ENCODE data around the gene MALT1. TPM values are rescaled to one million over a fixed set of nuclear protein-coding genes. Genes with fewer than 3 reads are reported as not detected.
A peak's percentile ranks its signal among the peaks of the same experiment; 100 is the strongest.

Gene MALT1
- total RNA-seq, 1 experiment from 2014 or later: 24.2 TPM

GRCh38 chr18:58632552-58632951 is 38.7 kb upstream of the MALT1 start:
- no TSS peak for BruUV-seq (replicated peaks)

GRCh38 chr18:58633874-58634273 is 37.4 kb upstream of the MALT1 start:
- POLR2A ChIA-PET (ENCODE audit: unreplicated experiment): no interaction called here
- BruUV-seq (replicated peaks): no TSS peak
- Histone ChIP-seq H3K9me2 (replicated peaks; ENCODE audit: low read length) (no peaks in the 10 kb centered on the region), H3K79me2 (ENCODE audit: low read length) (no peaks in the 10 kb centered on the region), H3K4me3 (ENCODE audit: low read length) (no peak overlapping the region), H3K9me3 (ENCODE audit: low read length) (no peaks in the 10 kb centered on the region), H3K4me1 (ENCODE audit: insufficient read depth, low read length) (peaks cover 13% of the 10 kb centered on the region), H4K20me1 (ENCODE audit: low read length) (no peaks in the 10 kb centered on the region), H3K27ac (ENCODE audit: low read length) (no peak overlapping the region), H2AFZ (ENCODE audit: low read length) (no peak overlapping the region), H3K4me2 (ENCODE audit: low read length) (no peak overlapping the region), H3K27me3 (ENCODE audit: low read length) (no peaks in the 10 kb centered on the region), H3F3A (ENCODE audit: low read length, unreplicated experiment) (no peaks in the 10 kb centered on the region), H3K9ac (ENCODE audit: low read length) (no peak overlapping the region), H3K36me3 (ENCODE audit: low read depth, low read length) (no peaks in the 10 kb centered on the region)
- DNase-seq: no peak
- CTCF ChIA-PET: no interaction called here
- ATAC-seq: no peak
- intact Hi-C loops (cut with micrococcal nuclease): no loop called here
- no peak for TF ChIP-seq EZH2phosphoT487 (IDR thresholded peaks at IDR 0.05; ENCODE audit: borderline replicate concordance, low read length)

More at GRCh38 chr18:58632552-58632951, 38.7 kb upstream of the MALT1 start:
- intact Hi-C loops (cut with micrococcal nuclease): no loop called here
- Histone ChIP-seq H3K27ac (ENCODE audit: low read length) (no peak overlapping the region), H4K20me1 (ENCODE audit: low read length) (no peaks in the 10 kb centered on the region), H3K9me2 (replicated peaks; ENCODE audit: low read length) (no peaks in the 10 kb centered on the region), H3K79me2 (ENCODE audit: low read length) (no peaks in the 10 kb centered on the region), H3K27me3 (ENCODE audit: low read length) (no peaks in the 10 kb centered on the region), H3F3A (ENCODE audit: low read length, unreplicated experiment) (no peaks in the 10 kb centered on the region), H3K4me3 (ENCODE audit: low read length) (no peak overlapping the region), H3K36me3 (ENCODE audit: low read depth, low read length) (no peaks in the 10 kb centered on the region), H3K9me3 (ENCODE audit: low read length) (no peaks in the 10 kb centered on the region), H3K4me2 (ENCODE audit: low read length) (no peak overlapping the region), H2AFZ (ENCODE audit: low read length) (no peak overlapping the region), H3K4me1 (ENCODE audit: insufficient read depth, low read length) (peaks cover 12% of the 10 kb centered on the region), H3K9ac (ENCODE audit: low read length) (no peak overlapping the region)
- TF ChIP-seq, protein P1, sequence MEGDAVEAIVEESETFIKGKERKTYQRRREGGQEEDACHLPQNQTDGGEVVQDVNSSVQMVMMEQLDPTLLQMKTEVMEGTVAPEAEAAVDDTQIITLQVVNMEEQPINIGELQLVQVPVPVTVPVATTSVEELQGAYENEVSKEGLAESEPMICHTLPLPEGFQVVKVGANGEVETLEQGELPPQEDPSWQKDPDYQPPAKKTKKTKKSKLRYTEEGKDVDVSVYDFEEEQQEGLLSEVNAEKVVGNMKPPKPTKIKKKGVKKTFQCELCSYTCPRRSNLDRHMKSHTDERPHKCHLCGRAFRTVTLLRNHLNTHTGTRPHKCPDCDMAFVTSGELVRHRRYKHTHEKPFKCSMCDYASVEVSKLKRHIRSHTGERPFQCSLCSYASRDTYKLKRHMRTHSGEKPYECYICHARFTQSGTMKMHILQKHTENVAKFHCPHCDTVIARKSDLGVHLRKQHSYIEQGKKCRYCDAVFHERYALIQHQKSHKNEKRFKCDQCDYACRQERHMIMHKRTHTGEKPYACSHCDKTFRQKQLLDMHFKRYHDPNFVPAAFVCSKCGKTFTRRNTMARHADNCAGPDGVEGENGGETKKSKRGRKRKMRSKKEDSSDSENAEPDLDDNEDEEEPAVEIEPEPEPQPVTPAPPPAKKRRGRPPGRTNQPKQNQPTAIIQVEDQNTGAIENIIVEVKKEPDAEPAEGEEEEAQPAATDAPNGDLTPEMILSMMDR (conservative IDR thresholded peaks at IDR 0.05; ENCODE audit: low read depth, low read length): no peak
- TF ChIP-seq EZH2phosphoT487 (IDR thresholded peaks at IDR 0.05; ENCODE audit: borderline replicate concordance, low read length): no peak
- TF ChIP-seq EZH2 (IDR thresholded peaks at IDR 0.05; ENCODE audit: low read length, unreplicated experiment): no peak
- POLR2A ChIA-PET (ENCODE audit: unreplicated experiment): no interaction called here
- DNase-seq (no peak), ATAC-seq (no peak)
- CTCF ChIA-PET: no interaction called here

DNA sequence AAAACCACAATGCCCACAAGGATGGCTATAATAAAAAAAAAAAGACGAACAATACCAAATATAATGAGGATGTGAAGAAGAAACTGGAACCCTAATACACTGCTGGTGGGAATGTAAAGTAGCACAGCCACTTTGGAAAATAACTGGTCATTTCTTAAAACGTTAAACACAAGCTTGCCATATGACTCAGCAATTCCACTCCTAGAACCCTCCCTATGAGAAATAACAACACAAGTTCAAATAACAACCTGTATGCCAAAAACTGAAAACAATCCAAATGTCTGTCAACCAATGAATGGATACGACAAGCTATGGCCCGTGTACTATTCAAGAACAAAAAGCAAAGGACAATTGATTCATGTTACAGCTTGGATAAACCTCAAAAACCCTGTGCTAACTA is 35.4 kb upstream of the MALT1 start:
- H3K4me1 ChIP-seq (ENCODE audit: insufficient read depth, low read length): peaks cover 33% of the 10 kb centered on the region
- CTCF ChIA-PET: interaction anchor here (0.6 to 0.9 kb wide), 3 partner anchors 35 to 229 kb away, joined by 3 to 4 read pairs (median 3); partner anchors contain the start of genes MALT1 and ZNF532
- TF ChIP-seq, protein P1 (conservative IDR thresholded peaks at IDR 0.05; ENCODE audit: low read depth, low read length): no peak
- no peak for TF ChIP-seq EZH2phosphoT487 (IDR thresholded peaks at IDR 0.05; ENCODE audit: borderline replicate concordance, low read length)
- no peak for TF ChIP-seq EZH2 (IDR thresholded peaks at IDR 0.05; ENCODE audit: low read length, unreplicated experiment)

More for the DNA sequence above, 35.4 kb upstream of the MALT1 start:
- peak overlapping the region; percentile 40 for H2AFZ ChIP-seq (ENCODE audit: low read length)
- H3K27me3 ChIP-seq (ENCODE audit: low read length): no peaks in the 10 kb centered on the region
- H3K9ac ChIP-seq (ENCODE audit: low read length): no peak overlapping the region
- H4K20me1 ChIP-seq (ENCODE audit: low read length): no peaks in the 10 kb centered on the region
- peak; percentile 15 for ATAC-seq
- no peaks in the 10 kb centered on the region for H3F3A ChIP-seq (ENCODE audit: low read length, unreplicated experiment)
- H3K4me2 ChIP-seq (ENCODE audit: low read length): 0 out of 2 replicates have a peak overlapping the region, but pooled peaks have one; percentile 18
- DNase-seq: peak; percentile 71
- intact Hi-C loops (cut with micrococcal nuclease): no loop called here
- no peaks in the 10 kb centered on the region for H3K79me2 ChIP-seq (ENCODE audit: low read length)
- H3K9me3 ChIP-seq (ENCODE audit: low read length): no peaks in the 10 kb centered on the region
- no TSS peak for BruUV-seq (replicated peaks)
- no peaks in the 10 kb centered on the region for H3K9me2 ChIP-seq (replicated peaks; ENCODE audit: low read length)
- peak overlapping the region; percentile 29 for H3K27ac ChIP-seq (ENCODE audit: low read length)
- POLR2A ChIA-PET (ENCODE audit: unreplicated experiment): no interaction called here
- no peak overlapping the region for H3K4me3 ChIP-seq (ENCODE audit: low read length)
- no peaks in the 10 kb centered on the region for H3K36me3 ChIP-seq (ENCODE audit: low read depth, low read length)

Measured in PC-3 (cell line).